Jurkat, Clone E6-1 (cell line): ENCODE measurements around the gene MYO5B.

Experiments used
- DNase-seq: peaks from one replicate; pipeline ENCODE4 v3.0.0-alpha.2; 2011; ENCODE audit warnings: low read depth, low spot score
- H3K4me3 ChIP-seq: 2 replicates; pipeline ENCODE4 v1.5.1; 2011; ENCODE audit warnings: mild to moderate bottlenecking, low read length, control low read depth, moderate library complexity

The MYO5B gene

GRCh38 chr18:50083708-50084107, 111.2 kb downstream of the MYO5B start:
- no peak for DNase-seq
- H3K4me3 ChIP-seq, result no peak overlapping the region

GRCh38 chr18:50080932-50081560, 113.9 kb downstream of the MYO5B start:
- no peak for DNase-seq
- H3K4me3 ChIP-seq, result no peak overlapping the region

GRCh38 chr18:50080316-50080715, 114.6 kb downstream of the MYO5B start:
- no peak overlapping the region for H3K4me3 ChIP-seq
- DNase-seq, result no peak

GRCh38 chr18:50079571-50080295, 115.2 kb downstream of the MYO5B start:
- DNase-seq, result no peak
- no peak overlapping the region for H3K4me3 ChIP-seq

GRCh38 chr18:50076277-50076676, 118.7 kb downstream of the MYO5B start:
- no peak overlapping the region for H3K4me3 ChIP-seq

GRCh38 chr18:50075772-50076171, 119.2 kb downstream of the MYO5B start:
- DNase-seq, result no peak
- no peak overlapping the region for H3K4me3 ChIP-seq

More at GRCh38 chr18:50076277-50076676, 118.7 kb downstream of the MYO5B start:
- peak; percentile 28 for DNase-seq

- no peak for DNase-seq
Observed at GRCh38 chr18:50074404-50074803, 120.5 kb downstream of the MYO5B start.

GRCh38 chr18:50073319-50073718, 121.6 kb downstream of the MYO5B start:
- no peak for DNase-seq
- H3K4me3 ChIP-seq, result no peak overlapping the region

More at GRCh38 chr18:50074404-50074803, 120.5 kb downstream of the MYO5B start:
- no peak overlapping the region for H3K4me3 ChIP-seq

GRCh38 chr18:50072146-50072545, 122.8 kb downstream of the MYO5B start:
- no peak overlapping the region for H3K4me3 ChIP-seq
- DNase-seq, result no peak

GRCh38 chr18:50071397-50071796, 123.5 kb downstream of the MYO5B start:
- DNase-seq, result no peak
- H3K4me3 ChIP-seq, result no peak overlapping the region

GRCh38 chr18:50069422-50069821, 125.5 kb downstream of the MYO5B start:
- no peak overlapping the region for H3K4me3 ChIP-seq
- no peak for DNase-seq

- DNase-seq, result no peak
- H3K4me3 ChIP-seq, result no peak overlapping the region
Observed at GRCh38 chr18:50065527-50065926, 129.4 kb downstream of the MYO5B start.

- no peak overlapping the region for H3K4me3 ChIP-seq
Observed at GRCh38 chr18:50065039-50065438, 129.9 kb downstream of the MYO5B start.

GRCh38 chr18:50061876-50062517, 132.9 kb downstream of the MYO5B start:
- DNase-seq, result no peak
- H3K4me3 ChIP-seq, result no peak overlapping the region

More at GRCh38 chr18:50065039-50065438, 129.9 kb downstream of the MYO5B start:
- DNase-seq, result no peak

- DNase-seq, result no peak
- H3K4me3 ChIP-seq, result no peak overlapping the region
Observed at GRCh38 chr18:50060822-50061221, 134.1 kb downstream of the MYO5B start.

GRCh38 chr18:50058731-50059130, 136.2 kb downstream of the MYO5B start:
- DNase-seq, result no peak
- no peak overlapping the region for H3K4me3 ChIP-seq

- H3K4me3 ChIP-seq, result no peak overlapping the region
- DNase-seq, result no peak
Observed at GRCh38 chr18:50057009-50057408, 137.9 kb downstream of the MYO5B start.

GRCh38 chr18:50056185-50056584, 138.8 kb downstream of the MYO5B start:
- DNase-seq, result no peak
- no peak overlapping the region for H3K4me3 ChIP-seq

GRCh38 chr18:50055488-50055887, 139.5 kb downstream of the MYO5B start:
- DNase-seq, result no peak
- no peak overlapping the region for H3K4me3 ChIP-seq

GRCh38 chr18:50053111-50053510, 141.8 kb downstream of the MYO5B start:
- DNase-seq, result no peak
- H3K4me3 ChIP-seq, result no peak overlapping the region
